CD14-positive monocyte (primary cell): ENCODE data around the gene TMEM151B. TPM values are rescaled to one million over a fixed set of nuclear protein-coding genes. Genes with fewer than 3 reads are reported as not detected.

ENCODE experiments used
- DNase-seq, 3 donors: peaks; one replicate each; pipeline ENCODE4 v3.0.0-alpha.2; 2011 to 2022
- H2AFZ ChIP-seq: 2 replicates; pipeline ENCODE4 v1.6.0; 2012; ENCODE audit warnings: mild to moderate bottlenecking, low read depth, low read length, inconsistent platforms; ENCODE audit not compliant: insufficient read depth, poor library complexity, severe bottlenecking
- H3K27ac ChIP-seq, 2 donors: 1 replicate in 1 of 2; 2 replicates in 1 of 2; pipeline ENCODE4 v1.5.1; 2012 to 2013; ENCODE audit warnings: low read length in 2 of 2, control low read depth in 1 of 2, inconsistent platforms in 1 of 2, low read depth in 1 of 2, mild to moderate bottlenecking in 1 of 2
- H3K27me3 ChIP-seq, 2 donors: one replicate each; pipeline versions ENCODE4 v1.6.0 to v1.6.1; 2011 to 2013; ENCODE audit warnings: low read length in 2 of 2; ENCODE audit not compliant: control insufficient read depth in 2 of 2, insufficient read depth in 2 of 2
- H3K36me3 ChIP-seq, 2 donors: replicated peaks in 1 of 2; 1 replicate in 1 of 2; 2 replicates in 1 of 2; pipeline versions ENCODE4 v1.5.1 to v1.6.1; 2012 to 2013; ENCODE audit warnings: low read length in 2 of 2, control low read depth in 1 of 2, inconsistent platforms in 1 of 2, mild to moderate bottlenecking in 1 of 2; ENCODE audit not compliant: insufficient read depth in 2 of 2, control insufficient read depth in 1 of 2
- H3K4me1 ChIP-seq, 2 donors: 1 replicate in 1 of 2; 2 replicates in 1 of 2; pipeline versions ENCODE4 v1.5.1 to v1.6.1; 2012 to 2013; ENCODE audit warnings: low read length in 2 of 2, control low read depth in 1 of 2, inconsistent platforms in 1 of 2, mild to moderate bottlenecking in 1 of 2, moderate library complexity in 1 of 2; ENCODE audit not compliant: insufficient read depth in 2 of 2, control insufficient read depth in 1 of 2
- H3K4me2 ChIP-seq: replicated peaks from 2 replicates; pipeline ENCODE3; 2012; ENCODE audit warnings: low read length, moderate library complexity, mild to moderate bottlenecking; ENCODE audit not compliant: poor library complexity, severe bottlenecking; ENCODE audit errors: extremely low read depth
- H3K4me3 ChIP-seq, 3 experiments: fragments of 200-600 bp in 1 of 3; sonication (generic) in 1 of 3; replicated peaks in 1 of 3; 1 replicate in 2 of 3; 2 replicates in 1 of 3; pipeline ENCODE4 v1.5.1; 2011 to 2013; ENCODE audit warnings: low read length in 3 of 3, mild to moderate bottlenecking in 3 of 3, control low read depth in 2 of 3, low read depth in 2 of 3, inconsistent platforms in 1 of 3, moderate library complexity in 1 of 3
- H3K79me2 ChIP-seq: 2 replicates; pipeline ENCODE4 v1.6.0; 2012; ENCODE audit warnings: mild to moderate bottlenecking, control low read depth, inconsistent platforms, low read length, moderate library complexity; ENCODE audit not compliant: insufficient read depth
- H3K9ac ChIP-seq: 2 replicates; pipeline ENCODE4 v1.6.0; 2017; ENCODE audit warnings: low read length, mild to moderate bottlenecking; ENCODE audit not compliant: insufficient read depth, poor library complexity, severe bottlenecking
- H3K9me3 ChIP-seq, 2 donors: replicated peaks in 1 of 2; 1 replicate in 1 of 2; 2 replicates in 1 of 2; pipeline versions ENCODE4 v1.5.1 to v1.6.1; 2012 to 2013; ENCODE audit warnings: low read length in 2 of 2, control low read depth in 1 of 2; ENCODE audit not compliant: control insufficient read depth in 1 of 2, insufficient read depth in 1 of 2
- H4K20me1 ChIP-seq: 2 replicates; pipeline ENCODE4 v1.6.0; 2012; ENCODE audit warnings: mild to moderate bottlenecking, low read length, control low read depth, moderate library complexity; ENCODE audit not compliant: insufficient read depth
- H3K27ac Mint-ChIP-seq, 7 donors: one replicate each; pipeline ENCODE4 v1.8.0; 2020; ENCODE audit warnings: mild to moderate bottlenecking in 7 of 7, mixed read lengths in 7 of 7, moderate library complexity in 6 of 7, inconsistent platforms in 2 of 7
- H3K27me3 Mint-ChIP-seq, 3 donors: one replicate each; pipeline ENCODE4 v1.8.0; 2021 to 2022; ENCODE audit warnings: low read depth in 3 of 3, mild to moderate bottlenecking in 3 of 3, mixed read lengths in 3 of 3, moderate library complexity in 3 of 3, inconsistent platforms in 1 of 3
- H3K36me3 Mint-ChIP-seq, 2 donors: one replicate each; pipeline ENCODE4 v1.8.0; 2020; ENCODE audit warnings: mixed read lengths in 2 of 2, inconsistent platforms in 1 of 2, mild to moderate bottlenecking in 1 of 2
- H3K4me1 Mint-ChIP-seq: one replicate; pipeline ENCODE4 v1.8.0; 2020; ENCODE audit warnings: mild to moderate bottlenecking, mixed read lengths
- H3K4me3 Mint-ChIP-seq, 2 donors: one replicate each; pipeline ENCODE4 v1.8.0; 2020; ENCODE audit warnings: mild to moderate bottlenecking in 2 of 2, mixed read lengths in 2 of 2, moderate library complexity in 1 of 2
- H3K9me3 Mint-ChIP-seq, 7 donors: one replicate each; pipeline ENCODE4 v1.8.0; 2020 to 2022; ENCODE audit warnings: mixed read lengths in 7 of 7, mild to moderate bottlenecking in 6 of 7, moderate library complexity in 6 of 7, inconsistent platforms in 2 of 7
- CTCF ChIP-seq: fragments of 200-600 bp; IDR thresholded peaks from one replicate; pipeline ENCODE4 v1.8.0; 2022; ENCODE audit warnings: antibody characterized with exemption, mild to moderate bottlenecking
- WGBS: methylation state at CpG from one replicate; pipeline ENCODE4 v1.1.5; 2013; ENCODE audit warnings: missing lambda C conversion rate; ENCODE audit not compliant: insufficient coverage; 5-methylcytosine and 5-hydroxymethylcytosine counted together
- intact Hi-C, 2 donors: fragments of 100-400 bp; cut with micrococcal nuclease; formaldehyde crosslinking; loops; one replicate each; pipeline versions ENCODE4 v1.15.0 to v1.15.1; 2023
- polyA plus RNA-seq, 3 donors: library from polyadenylated mRNA; depleted of rRNA in 1 of 3; unstranded in 2 of 3; stranded (reverse) in 1 of 3; fragments of 300-500 nt in 2 of 3; fragments of >200 nt in 1 of 3; fragmentation: Illumina TruSeq in 2 of 3; gene quantifications; 1 replicate in 2 of 3; 2 replicates in 1 of 3; pipeline ENCODE4 v1.2.3, GENCODE V29; 2012 to 2021

The TMEM151B gene
- polyA plus RNA-seq, 3 donors = not detected

- H3K4me2 ChIP-seq = no peak overlapping the region
- H3K79me2 ChIP-seq = no peaks in the 10 kb centered on the region
- no peak overlapping the region for H3K4me3 Mint-ChIP-seq
- no peak overlapping the region for H3K27ac ChIP-seq
- H3K27ac Mint-ChIP-seq = no peak overlapping the region
- no peaks in the 10 kb centered on the region for H4K20me1 ChIP-seq
- intact Hi-C loops = no loop called here
- H3K4me3 ChIP-seq = no peak overlapping the region
- peaks cover 22% of the 10 kb centered on the region for H3K4me1 Mint-ChIP-seq
- peaks cover 7 to 16% (median 11%) of the 10 kb centered on the region in 3 donors for H3K27me3 Mint-ChIP-seq
- H3K27me3 ChIP-seq = peaks cover 0 to 7% of the 10 kb centered on the region in 2 donors
- H3K36me3 Mint-ChIP-seq = no peaks in the 10 kb centered on the region
- H3K9me3 Mint-ChIP-seq = no peaks in the 10 kb centered on the region
- no peak overlapping the region for H3K9ac ChIP-seq
- DNase-seq = no peak
- no peaks in the 10 kb centered on the region for H3K36me3 ChIP-seq
- no peak overlapping the region for H2AFZ ChIP-seq
- no peaks in the 10 kb centered on the region for H3K9me3 ChIP-seq
- peaks cover 13 to 16% of the 10 kb centered on the region in 2 donors for H3K4me1 ChIP-seq
- no peak for TF ChIP-seq CTCF
- 65% methylated on average over 2 of the region's 8 CpGs for WGBS
Measured at GRCh38 chr6:44341095-44341890, 71.0 kb downstream of the TMEM151B start.

GRCh38 chr6:44342052-44342451 is 71.8 kb downstream of the TMEM151B start:
- Histone ChIP-seq H2AFZ (peak overlapping the region; percentile 92), H3K36me3 (no peaks in the 10 kb centered on the region), H3K4me1 (peaks cover 13 to 16% of the 10 kb centered on the region in 2 donors), H3K79me2 (no peaks in the 10 kb centered on the region), H4K20me1 (no peaks in the 10 kb centered on the region), H3K4me2 (peak overlapping the region; percentile 86), H3K27ac (no peak overlapping the region), H3K27me3 (peaks cover 0 to 7% of the 10 kb centered on the region in 2 donors), H3K9me3 (no peaks in the 10 kb centered on the region), H3K4me3 (peak overlapping the region; percentile 23 to 72 (median 29)), H3K9ac (peak overlapping the region; percentile 50)
- Mint-ChIP-seq H3K36me3 (no peaks in the 10 kb centered on the region), H3K4me1 (peaks cover 22% of the 10 kb centered on the region), H3K4me3 (peak overlapping the region; percentile 70 to 87), H3K27me3 (peaks cover 5 to 16% (median 11%) of the 10 kb centered on the region in 3 donors), H3K9me3 (peaks cover 0 to 3% (median 0%) of the 10 kb centered on the region in 7 donors), H3K27ac (no peak overlapping the region)
- no peak for TF ChIP-seq CTCF
- intact Hi-C loops = no loop called here
- peak; percentile 18 to 25 (median 18) for DNase-seq
- 4% methylated on average over 2 of the region's 6 CpGs for WGBS
